HL-60 (cell line): ENCODE results near the gene CCDC196.

ENCODE experiments used
- DNase-seq, 2 experiments: peaks; one replicate each; pipeline ENCODE4 v3.0.0-alpha.2; 2010 to 2020; ENCODE audit warnings: low read depth in 1 of 2, low spot score in 1 of 2
- H3K27ac ChIP-seq: fragments of 250-450 bp; sonication (Bioruptor Pico); replicated peaks from 2 replicates; pipeline ENCODE4 v1.5.1; 2020; ENCODE audit warnings: mild to moderate bottlenecking, moderate library complexity
- H3K27me3 ChIP-seq: fragments of 250-450 bp; sonication (Bioruptor Pico); 2 replicates; pipeline ENCODE4 v1.5.1; 2021; ENCODE audit warnings: mild to moderate bottlenecking, moderate library complexity; ENCODE audit not compliant: insufficient read depth, poor library complexity, severe bottlenecking
- H3K4me3 ChIP-seq: replicated peaks from 2 replicates; pipeline ENCODE4 v1.5.1; 2011; ENCODE audit warnings: mild to moderate bottlenecking, control low read depth, low read length; ENCODE audit not compliant: insufficient read depth
- GABPA ChIP-seq: IDR thresholded peaks from 2 replicates; pipeline ENCODE4 v1.6.1; 2012; ENCODE audit warnings: low read depth
- POLR2AphosphoS5 ChIP-seq: IDR thresholded peaks from 2 replicates; pipeline ENCODE4 v1.6.1; 2012; ENCODE audit warnings: low read depth
- REST ChIP-seq: IDR thresholded peaks from 2 replicates; pipeline ENCODE4 v1.6.1; 2012; ENCODE audit warnings: low read depth; ENCODE audit not compliant: insufficient replicate concordance
- SPI1 ChIP-seq: IDR thresholded peaks from 2 replicates; pipeline ENCODE4 v1.6.1; 2012; ENCODE audit warnings: low read depth, mild to moderate bottlenecking, borderline replicate concordance
- TF ChIP-seq, protein P1 (sequence below): IDR thresholded peaks from one replicate; pipeline ENCODE4 v1.5.1; 2011; ENCODE audit warnings: low read length, control low read depth, inconsistent platforms; ENCODE audit not compliant: insufficient read depth

CCDC196 gene

GRCh38 chr14:66453469-66453868 is 32.7 kb upstream of the CCDC196 start:
- no peak overlapping the region for H3K4me3 ChIP-seq
- no peak for TF ChIP-seq REST
- TF ChIP-seq, protein P1, sequence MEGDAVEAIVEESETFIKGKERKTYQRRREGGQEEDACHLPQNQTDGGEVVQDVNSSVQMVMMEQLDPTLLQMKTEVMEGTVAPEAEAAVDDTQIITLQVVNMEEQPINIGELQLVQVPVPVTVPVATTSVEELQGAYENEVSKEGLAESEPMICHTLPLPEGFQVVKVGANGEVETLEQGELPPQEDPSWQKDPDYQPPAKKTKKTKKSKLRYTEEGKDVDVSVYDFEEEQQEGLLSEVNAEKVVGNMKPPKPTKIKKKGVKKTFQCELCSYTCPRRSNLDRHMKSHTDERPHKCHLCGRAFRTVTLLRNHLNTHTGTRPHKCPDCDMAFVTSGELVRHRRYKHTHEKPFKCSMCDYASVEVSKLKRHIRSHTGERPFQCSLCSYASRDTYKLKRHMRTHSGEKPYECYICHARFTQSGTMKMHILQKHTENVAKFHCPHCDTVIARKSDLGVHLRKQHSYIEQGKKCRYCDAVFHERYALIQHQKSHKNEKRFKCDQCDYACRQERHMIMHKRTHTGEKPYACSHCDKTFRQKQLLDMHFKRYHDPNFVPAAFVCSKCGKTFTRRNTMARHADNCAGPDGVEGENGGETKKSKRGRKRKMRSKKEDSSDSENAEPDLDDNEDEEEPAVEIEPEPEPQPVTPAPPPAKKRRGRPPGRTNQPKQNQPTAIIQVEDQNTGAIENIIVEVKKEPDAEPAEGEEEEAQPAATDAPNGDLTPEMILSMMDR, result no peak
- no peak for TF ChIP-seq GABPA
- no peak for TF ChIP-seq POLR2AphosphoS5
- TF ChIP-seq SPI1, result no peak
- H3K27me3 ChIP-seq, result no peaks in the 10 kb centered on the region
- no peak overlapping the region for H3K27ac ChIP-seq
- DNase-seq, result no peak

DNA sequence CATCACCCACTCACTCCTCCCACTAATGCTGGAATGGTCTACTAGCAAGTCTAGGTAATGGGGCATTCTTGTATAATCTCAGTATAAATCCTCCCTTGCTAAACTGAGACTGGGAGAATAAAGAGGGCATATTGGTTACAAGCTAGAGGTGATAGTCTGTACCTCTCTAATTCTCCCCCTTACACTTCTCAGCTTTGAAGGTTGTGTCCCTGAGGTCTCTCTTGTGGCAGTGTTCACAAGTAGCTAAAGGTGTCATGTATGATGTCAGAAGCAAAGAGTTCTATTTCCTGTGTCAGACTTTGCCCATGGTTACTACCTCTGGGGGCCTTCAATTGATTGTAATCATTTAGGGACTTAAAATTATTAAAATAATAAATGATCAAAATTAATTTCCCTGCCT is 26.6 kb upstream of the CCDC196 start:
- no peak overlapping the region for H3K27ac ChIP-seq
- H3K27me3 ChIP-seq, result no peaks in the 10 kb centered on the region
- TF ChIP-seq GABPA (no peak), SPI1 (no peak), POLR2AphosphoS5 (no peak), REST (no peak)
- TF ChIP-seq, protein P1, result no peak
- H3K4me3 ChIP-seq, result no peak overlapping the region
- no peak for DNase-seq

- no peak overlapping the region for H3K27ac ChIP-seq
- H3K27me3 ChIP-seq, result no peaks in the 10 kb centered on the region
- no peak for TF ChIP-seq SPI1
- no peak for TF ChIP-seq POLR2AphosphoS5
- TF ChIP-seq, protein P1, result no peak
- no peak for TF ChIP-seq GABPA
- no peak for TF ChIP-seq REST
- no peak overlapping the region for H3K4me3 ChIP-seq
- DNase-seq, result no peak
Measured at GRCh38 chr14:66464261-66464660, 21.9 kb upstream of the CCDC196 start.
